Mucosa of rectum (tissue), 2 donors: Measurements from ENCODE around the gene RWDD1.

Source experiments
- H3K27ac ChIP-seq, 2 donors: one replicate each; pipeline ENCODE4 v1.7.0; 2013; ENCODE audit warnings: inconsistent platforms in 2 of 2, low read depth in 2 of 2, low read length in 2 of 2
- H3K27me3 ChIP-seq, 2 donors: one replicate each; pipeline ENCODE4 v1.7.0; 2013; ENCODE audit warnings: low read length in 2 of 2; ENCODE audit not compliant: control insufficient read depth in 2 of 2, insufficient read depth in 2 of 2
- H3K36me3 ChIP-seq, 2 donors: one replicate each; pipeline ENCODE4 v1.7.0; 2013; ENCODE audit warnings: low read length in 2 of 2; ENCODE audit not compliant: control insufficient read depth in 2 of 2, insufficient read depth in 2 of 2
- H3K4me1 ChIP-seq, 2 donors: one replicate each; pipeline ENCODE4 v1.7.0; 2013; ENCODE audit warnings: low read length in 2 of 2, mild to moderate bottlenecking in 1 of 2; ENCODE audit not compliant: control insufficient read depth in 2 of 2, insufficient read depth in 2 of 2
- H3K4me3 ChIP-seq, 2 donors: one replicate each; pipeline ENCODE4 v1.7.0; 2013; ENCODE audit warnings: low read length in 2 of 2
- H3K9ac ChIP-seq, 2 donors: one replicate each; pipeline ENCODE4 v1.7.0; 2013; ENCODE audit warnings: low read length in 2 of 2, low read depth in 1 of 2, mild to moderate bottlenecking in 1 of 2
- H3K9me3 ChIP-seq, 2 donors: one replicate each; pipeline ENCODE4 v1.7.0; 2013; ENCODE audit warnings: low read length in 2 of 2; ENCODE audit not compliant: control insufficient read depth in 2 of 2
- donor health status: healthy.
- donor health status: Normal muscosa, but diverticular disease.

The RWDD1 gene

DNA sequence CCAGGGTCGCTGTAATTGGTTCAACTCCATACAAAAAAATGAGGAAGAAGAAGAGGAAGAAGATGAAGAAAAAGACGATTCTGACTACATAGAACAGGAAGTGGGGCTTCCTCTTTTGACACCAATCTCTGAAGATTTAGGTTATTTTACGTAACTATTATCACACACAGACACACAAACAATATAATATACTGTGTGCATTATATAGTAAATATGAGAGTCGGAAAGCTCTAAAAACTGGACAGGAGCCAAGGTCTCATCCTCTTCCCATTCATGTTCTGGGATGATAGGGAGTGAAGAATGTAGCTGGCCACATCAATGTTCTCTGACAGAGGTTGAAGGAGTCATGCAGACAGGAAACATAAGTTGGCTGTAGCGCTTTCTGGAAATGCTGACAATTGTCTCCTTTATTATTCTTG lies 58.3 kb downstream of the RWDD1 start:
- no peak overlapping the region for H3K4me3 ChIP-seq
- H3K9me3 ChIP-seq: no peaks in the 10 kb centered on the region
- H3K27me3 ChIP-seq: no peaks in the 10 kb centered on the region
- no peaks in the 10 kb centered on the region for H3K4me1 ChIP-seq
- H3K36me3 ChIP-seq: peaks cover 4 to 6% of the 10 kb centered on the region in 2 donors
- no peak overlapping the region for H3K9ac ChIP-seq
- H3K27ac ChIP-seq: no peak overlapping the region

DNA sequence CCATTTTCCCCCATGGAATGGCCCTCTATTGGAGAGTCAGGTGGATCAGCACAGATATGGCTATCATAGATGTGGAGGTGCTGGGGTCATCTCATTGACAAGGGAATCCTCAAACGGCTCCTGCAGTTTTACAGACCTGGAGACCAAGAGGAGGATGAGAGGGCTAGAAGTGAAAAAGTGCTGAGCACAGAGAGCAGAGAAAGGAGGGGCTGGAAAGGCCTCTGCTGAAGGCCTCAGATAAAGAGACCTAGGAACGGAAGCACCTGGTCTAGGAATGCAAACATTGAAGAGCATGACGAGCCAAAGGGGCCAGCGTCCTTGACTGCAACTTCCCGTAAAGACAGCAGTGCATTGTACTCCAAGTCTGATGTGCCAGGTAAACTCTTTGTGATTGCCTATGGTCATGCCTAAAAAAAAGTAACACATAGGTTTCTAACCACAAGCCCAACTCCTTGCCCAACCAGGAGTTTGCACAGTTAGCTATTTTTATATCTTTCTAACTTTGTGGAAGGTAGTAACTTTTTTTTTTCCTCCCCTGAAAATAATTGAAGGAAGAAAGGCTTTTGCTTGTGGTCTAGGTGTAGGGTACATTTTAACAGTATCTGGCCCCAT lies 60.2 kb downstream of the RWDD1 start:
- H3K36me3 ChIP-seq: peaks cover 4 to 11% of the 10 kb centered on the region in 2 donors
- H3K27ac ChIP-seq: no peak overlapping the region

DNA sequence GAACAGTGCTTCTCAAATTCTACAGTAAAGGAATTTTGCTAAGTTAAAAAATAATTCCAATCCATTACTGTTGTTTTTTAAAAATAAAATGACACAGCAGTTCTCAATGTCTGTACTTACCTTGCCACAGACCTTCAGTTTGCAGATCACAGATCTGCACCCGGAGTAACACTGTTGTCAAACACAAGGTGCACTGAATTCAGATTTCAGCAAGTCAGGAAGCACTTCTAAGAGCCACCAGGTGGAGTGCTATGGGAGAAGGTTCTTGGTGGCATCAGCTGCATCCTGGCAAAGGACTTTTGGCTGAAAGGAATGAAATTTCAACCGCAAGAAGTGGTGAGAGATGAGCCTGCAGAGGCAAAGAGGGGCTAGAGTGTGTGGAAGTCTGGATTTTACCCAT lies 62.4 kb downstream of the RWDD1 start:
- H3K36me3 ChIP-seq: peaks cover 4 to 11% of the 10 kb centered on the region in 2 donors
- no peaks in the 10 kb centered on the region for H3K27me3 ChIP-seq
- H3K9ac ChIP-seq: no peak overlapping the region
- H3K27ac ChIP-seq: no peak overlapping the region
- H3K9me3 ChIP-seq: no peaks in the 10 kb centered on the region
- H3K4me1 ChIP-seq: no peaks in the 10 kb centered on the region
- H3K4me3 ChIP-seq: no peak overlapping the region

More for the DNA sequence above, 60.2 kb downstream of the RWDD1 start:
- H3K9ac ChIP-seq: no peak overlapping the region
- no peak overlapping the region for H3K4me3 ChIP-seq
- H3K4me1 ChIP-seq: no peaks in the 10 kb centered on the region
- no peaks in the 10 kb centered on the region for H3K9me3 ChIP-seq
- no peaks in the 10 kb centered on the region for H3K27me3 ChIP-seq
